ENCODE data around the gene IPCEF1.

DNA sequence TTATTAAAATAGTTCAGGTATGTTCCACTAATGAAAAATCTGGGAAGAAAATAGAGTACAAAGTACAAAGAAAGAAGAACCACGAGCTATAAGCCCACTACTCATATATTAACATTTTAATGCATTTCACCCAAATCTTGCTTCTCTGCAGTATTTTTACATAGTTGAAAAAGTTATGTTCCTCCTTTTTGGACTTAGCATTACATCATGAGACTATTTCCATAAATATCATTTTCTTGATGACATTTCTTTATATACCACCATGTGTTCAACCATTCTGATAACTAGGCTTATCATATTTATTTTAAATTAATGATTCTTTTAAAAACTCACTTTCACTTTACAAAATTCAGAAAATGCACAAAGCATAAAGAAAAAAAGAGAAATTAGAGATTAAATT, 3.0 kb downstream of the IPCEF1 start:
- TF ChIP-seq POLR2A (IDR thresholded peaks at IDR 0.05) = no peak
- TF ChIP-seq, protein P1, sequence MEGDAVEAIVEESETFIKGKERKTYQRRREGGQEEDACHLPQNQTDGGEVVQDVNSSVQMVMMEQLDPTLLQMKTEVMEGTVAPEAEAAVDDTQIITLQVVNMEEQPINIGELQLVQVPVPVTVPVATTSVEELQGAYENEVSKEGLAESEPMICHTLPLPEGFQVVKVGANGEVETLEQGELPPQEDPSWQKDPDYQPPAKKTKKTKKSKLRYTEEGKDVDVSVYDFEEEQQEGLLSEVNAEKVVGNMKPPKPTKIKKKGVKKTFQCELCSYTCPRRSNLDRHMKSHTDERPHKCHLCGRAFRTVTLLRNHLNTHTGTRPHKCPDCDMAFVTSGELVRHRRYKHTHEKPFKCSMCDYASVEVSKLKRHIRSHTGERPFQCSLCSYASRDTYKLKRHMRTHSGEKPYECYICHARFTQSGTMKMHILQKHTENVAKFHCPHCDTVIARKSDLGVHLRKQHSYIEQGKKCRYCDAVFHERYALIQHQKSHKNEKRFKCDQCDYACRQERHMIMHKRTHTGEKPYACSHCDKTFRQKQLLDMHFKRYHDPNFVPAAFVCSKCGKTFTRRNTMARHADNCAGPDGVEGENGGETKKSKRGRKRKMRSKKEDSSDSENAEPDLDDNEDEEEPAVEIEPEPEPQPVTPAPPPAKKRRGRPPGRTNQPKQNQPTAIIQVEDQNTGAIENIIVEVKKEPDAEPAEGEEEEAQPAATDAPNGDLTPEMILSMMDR (IDR thresholded peaks at IDR 0.05) = no peak
